ACC112 (cell line): ENCODE data around the gene HPSE2.

Source experiments
- H2AFZ ChIP-seq: fragments of 200-600 bp; sonication (generic); one replicate; pipeline ENCODE4 v1.6.0; 2017; ENCODE audit warnings: antibody characterized with exemption, low read length; ENCODE audit not compliant: unreplicated experiment
- H3K27ac ChIP-seq: fragments of 200-600 bp; sonication (generic); 2 replicates; pipeline ENCODE4 v1.5.1; 2014; ENCODE audit warnings: low read depth, mild to moderate bottlenecking, antibody characterized with exemption, low read length, moderate library complexity
- H3K27me3 ChIP-seq: fragments of 200-600 bp; sonication (generic); 2 replicates; pipeline ENCODE4 v1.6.1; 2014; ENCODE audit warnings: mild to moderate bottlenecking, antibody characterized with exemption, low read length, moderate library complexity, mixed read lengths; ENCODE audit not compliant: insufficient read depth
- H3K36me3 ChIP-seq: fragments of 200-600 bp; sonication (generic); 2 replicates; pipeline ENCODE4 v1.6.1; 2016; ENCODE audit warnings: mild to moderate bottlenecking, antibody characterized with exemption, low read length, moderate library complexity, mixed read lengths; ENCODE audit not compliant: insufficient read depth
- H3K4me1 ChIP-seq: fragments of 200-600 bp; sonication (generic); one replicate; pipeline ENCODE4 v1.6.1; 2016; ENCODE audit warnings: low read length, mixed read lengths; ENCODE audit not compliant: insufficient read depth, unreplicated experiment, control insufficient read depth
- H3K4me3 ChIP-seq: fragments of 200-600 bp; sonication (generic); 2 replicates; pipeline ENCODE4 v1.5.1; 2014; ENCODE audit warnings: mild to moderate bottlenecking, low read depth, low read length
- H3K79me2 ChIP-seq: fragments of 200-600 bp; sonication (generic); one replicate; pipeline ENCODE4 v1.6.0; 2016; ENCODE audit warnings: low read length; ENCODE audit not compliant: control insufficient read depth, unreplicated experiment, insufficient read depth

HPSE2 gene

GRCh38 chr10:98959379-98959778 lies 276.3 kb downstream of the HPSE2 start:
- Histone ChIP-seq H3K27me3 (no peaks in the 10 kb centered on the region), H3K36me3 (no peaks in the 10 kb centered on the region), H3K27ac (no peak overlapping the region), H3K4me1 (no peaks in the 10 kb centered on the region), H3K79me2 (no peaks in the 10 kb centered on the region), H2AFZ (no peak overlapping the region), H3K4me3 (no peak overlapping the region)

GRCh38 chr10:98957801-98958200 lies 277.9 kb downstream of the HPSE2 start:
- no peaks in the 10 kb centered on the region for H3K79me2 ChIP-seq
- H3K36me3 ChIP-seq = no peaks in the 10 kb centered on the region
- no peak overlapping the region for H3K4me3 ChIP-seq
- H2AFZ ChIP-seq = no peak overlapping the region
- no peaks in the 10 kb centered on the region for H3K4me1 ChIP-seq
- H3K27me3 ChIP-seq = no peaks in the 10 kb centered on the region
- H3K27ac ChIP-seq = no peak overlapping the region

GRCh38 chr10:98956576-98957260 lies 278.9 kb downstream of the HPSE2 start:
- Histone ChIP-seq H3K4me1 (no peaks in the 10 kb centered on the region), H3K4me3 (no peak overlapping the region), H3K27ac (no peak overlapping the region), H3K36me3 (no peaks in the 10 kb centered on the region), H2AFZ (no peak overlapping the region), H3K27me3 (no peaks in the 10 kb centered on the region), H3K79me2 (no peaks in the 10 kb centered on the region)

GRCh38 chr10:98953251-98953650 lies 282.4 kb downstream of the HPSE2 start:
- H3K27ac ChIP-seq = no peak overlapping the region
- no peaks in the 10 kb centered on the region for H3K4me1 ChIP-seq
- no peaks in the 10 kb centered on the region for H3K27me3 ChIP-seq
- H3K79me2 ChIP-seq = no peaks in the 10 kb centered on the region
- no peak overlapping the region for H2AFZ ChIP-seq
- H3K36me3 ChIP-seq = no peaks in the 10 kb centered on the region
- H3K4me3 ChIP-seq = no peak overlapping the region

DNA sequence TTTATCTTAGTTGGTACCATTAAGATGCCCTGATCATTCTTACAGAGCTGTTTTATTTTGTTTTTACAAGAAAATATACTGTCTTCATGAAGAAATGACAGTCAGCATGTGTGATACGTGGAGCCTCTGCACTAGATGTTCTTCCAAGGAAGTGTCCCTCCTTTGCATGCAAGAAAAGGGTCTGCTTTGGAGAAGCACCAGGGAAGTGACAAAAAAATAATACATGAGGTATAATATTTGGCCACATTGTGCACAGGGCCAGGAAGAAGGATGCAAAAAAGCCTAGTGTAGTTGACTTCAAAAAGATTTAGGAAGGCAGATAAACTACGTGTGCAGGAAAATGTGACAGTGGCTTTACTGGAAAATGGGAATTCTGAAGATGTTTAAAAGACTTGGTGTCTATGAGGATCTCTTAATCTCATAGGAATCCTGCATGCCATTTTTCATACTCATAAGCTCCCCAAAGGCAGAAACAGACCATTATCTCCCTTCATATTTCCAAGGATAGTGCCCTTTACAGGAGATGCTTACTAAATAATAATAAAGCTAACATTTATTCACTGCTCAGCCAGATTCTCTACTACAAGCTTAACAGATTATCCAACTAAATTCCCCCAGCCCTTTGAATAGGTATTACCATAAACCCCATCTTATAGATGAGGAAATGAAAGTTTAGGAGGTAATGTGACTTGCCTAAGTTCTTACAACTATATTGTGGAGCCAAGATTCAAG lies 284.2 kb downstream of the HPSE2 start:
- Histone ChIP-seq H3K27me3 (no peaks in the 10 kb centered on the region), H3K4me1 (no peaks in the 10 kb centered on the region), H3K4me3 (no peak overlapping the region), H2AFZ (no peak overlapping the region), H3K36me3 (no peaks in the 10 kb centered on the region), H3K27ac (no peak overlapping the region), H3K79me2 (no peaks in the 10 kb centered on the region)

DNA sequence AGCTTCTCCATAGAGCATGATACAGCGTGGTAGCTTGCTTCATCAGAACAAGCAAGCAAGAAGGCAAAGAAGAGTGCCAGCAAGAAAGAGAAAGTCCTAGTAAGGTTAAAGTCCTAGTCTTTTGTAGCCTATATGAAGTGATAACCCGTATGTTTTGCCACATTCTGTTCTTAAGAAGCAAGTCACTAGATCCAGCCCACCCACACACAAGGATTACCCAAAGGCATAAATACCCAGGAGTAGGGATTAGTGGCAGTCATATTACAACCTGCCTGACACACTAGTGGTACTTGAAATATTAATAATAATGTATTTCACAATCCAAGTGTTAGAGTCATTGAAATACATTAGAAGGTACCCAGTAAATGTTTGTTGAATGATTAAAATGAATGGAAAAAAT lies 285.5 kb downstream of the HPSE2 start:
- no peaks in the 10 kb centered on the region for H3K27me3 ChIP-seq
- H3K27ac ChIP-seq = no peak overlapping the region
- H3K79me2 ChIP-seq = no peaks in the 10 kb centered on the region
- no peak overlapping the region for H3K4me3 ChIP-seq
- H2AFZ ChIP-seq = no peak overlapping the region
- no peaks in the 10 kb centered on the region for H3K36me3 ChIP-seq
- no peaks in the 10 kb centered on the region for H3K4me1 ChIP-seq

- H3K79me2 ChIP-seq = no peaks in the 10 kb centered on the region
- H3K4me1 ChIP-seq = no peaks in the 10 kb centered on the region
- no peak overlapping the region for H3K27ac ChIP-seq
- no peaks in the 10 kb centered on the region for H3K27me3 ChIP-seq
- no peak overlapping the region for H2AFZ ChIP-seq
- no peaks in the 10 kb centered on the region for H3K36me3 ChIP-seq
- no peak overlapping the region for H3K4me3 ChIP-seq
These were observed 286.3 kb downstream of the HPSE2 start for GRCh38 chr10:98949306-98949705.

GRCh38 chr10:98943681-98944080 lies 292.0 kb downstream of the HPSE2 start:
- no peak overlapping the region for H2AFZ ChIP-seq
- H3K27ac ChIP-seq = no peak overlapping the region
- H3K4me1 ChIP-seq = no peaks in the 10 kb centered on the region
- H3K4me3 ChIP-seq = no peak overlapping the region
- H3K79me2 ChIP-seq = no peaks in the 10 kb centered on the region
- no peaks in the 10 kb centered on the region for H3K36me3 ChIP-seq
- H3K27me3 ChIP-seq = no peaks in the 10 kb centered on the region

DNA sequence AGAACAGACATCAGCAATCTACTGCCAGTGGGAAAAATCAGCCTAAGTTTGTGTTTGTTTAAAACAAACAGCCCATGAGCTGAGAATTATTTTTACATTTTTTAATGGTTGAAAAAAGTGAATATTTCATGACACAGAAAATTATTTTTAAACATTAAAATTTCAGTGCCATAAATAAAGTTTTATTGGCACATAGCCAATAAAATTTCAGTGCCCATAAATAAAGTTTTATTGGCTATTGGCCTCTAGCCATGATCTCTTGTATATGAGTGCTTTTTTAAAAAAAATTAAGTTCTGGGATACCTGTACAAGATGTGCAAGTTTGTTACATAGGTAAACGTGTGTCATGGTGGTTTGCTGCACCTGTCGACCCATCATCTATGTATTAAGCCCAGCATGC lies 305.9 kb downstream of the HPSE2 start:
- H3K27me3 ChIP-seq = no peaks in the 10 kb centered on the region

DNA sequence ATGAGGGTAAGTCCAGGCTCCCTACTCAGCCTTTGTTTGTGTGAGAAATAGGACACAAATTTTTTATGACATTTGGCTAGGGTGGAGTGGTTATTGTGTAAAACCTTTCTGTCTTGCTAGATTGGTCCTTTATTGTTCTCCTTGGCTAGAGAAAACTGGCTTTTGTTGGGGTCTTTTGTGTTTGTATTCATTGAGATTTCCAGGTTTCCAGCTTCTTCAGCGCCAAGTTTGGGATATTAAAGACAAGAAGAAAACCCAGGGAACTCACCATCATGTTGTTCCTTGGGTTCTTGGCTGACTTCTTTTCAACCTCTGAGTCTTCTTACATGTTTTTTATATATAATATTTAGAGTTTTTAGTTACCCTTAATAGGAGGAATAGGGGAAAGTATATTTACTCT lies 310.0 kb downstream of the HPSE2 start:
- no peaks in the 10 kb centered on the region for H3K4me1 ChIP-seq
- H3K36me3 ChIP-seq = no peaks in the 10 kb centered on the region
- no peaks in the 10 kb centered on the region for H3K27me3 ChIP-seq
- no peak overlapping the region for H3K27ac ChIP-seq
- no peaks in the 10 kb centered on the region for H3K79me2 ChIP-seq
- no peak overlapping the region for H2AFZ ChIP-seq
- no peak overlapping the region for H3K4me3 ChIP-seq

More for the DNA sequence above, 305.9 kb downstream of the HPSE2 start:
- H3K4me1 ChIP-seq = no peaks in the 10 kb centered on the region
- no peaks in the 10 kb centered on the region for H3K79me2 ChIP-seq
- no peak overlapping the region for H3K4me3 ChIP-seq
- no peak overlapping the region for H3K27ac ChIP-seq
- H3K36me3 ChIP-seq = no peaks in the 10 kb centered on the region
- H2AFZ ChIP-seq = no peak overlapping the region

DNA sequence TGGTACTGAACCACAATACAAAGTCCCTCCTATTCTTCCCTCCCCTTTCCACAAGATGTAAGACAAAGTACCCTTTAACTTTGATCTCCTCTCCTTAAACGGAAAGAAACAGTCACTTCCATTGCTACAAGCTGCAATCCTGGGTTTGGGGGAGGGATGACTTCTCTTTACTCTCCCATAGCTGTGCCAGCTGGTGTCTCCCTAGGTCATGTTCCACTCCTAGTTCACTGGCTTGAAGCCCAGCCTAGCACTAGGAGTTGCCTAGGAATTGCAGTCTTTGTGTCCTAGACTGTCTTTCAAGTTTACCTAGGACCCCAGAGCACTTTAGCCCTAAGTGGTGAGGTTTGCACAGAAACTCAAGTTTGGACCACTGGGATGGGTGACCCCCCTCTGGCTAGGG lies 311.1 kb downstream of the HPSE2 start:
- Histone ChIP-seq H2AFZ (no peak overlapping the region), H3K27ac (no peak overlapping the region), H3K4me3 (no peak overlapping the region), H3K4me1 (no peaks in the 10 kb centered on the region), H3K79me2 (no peaks in the 10 kb centered on the region), H3K27me3 (no peaks in the 10 kb centered on the region), H3K36me3 (no peaks in the 10 kb centered on the region)
